Measurements from ENCODE around the gene L3MBTL1. TPM values are rescaled to one million over a fixed set of nuclear protein-coding genes. Genes with fewer than 3 reads are reported as not detected.

The L3MBTL1 gene
- total RNA-seq, 4 donors from 2014 or later = 10.9 to 152 (median 23.1) TPM

DNA sequence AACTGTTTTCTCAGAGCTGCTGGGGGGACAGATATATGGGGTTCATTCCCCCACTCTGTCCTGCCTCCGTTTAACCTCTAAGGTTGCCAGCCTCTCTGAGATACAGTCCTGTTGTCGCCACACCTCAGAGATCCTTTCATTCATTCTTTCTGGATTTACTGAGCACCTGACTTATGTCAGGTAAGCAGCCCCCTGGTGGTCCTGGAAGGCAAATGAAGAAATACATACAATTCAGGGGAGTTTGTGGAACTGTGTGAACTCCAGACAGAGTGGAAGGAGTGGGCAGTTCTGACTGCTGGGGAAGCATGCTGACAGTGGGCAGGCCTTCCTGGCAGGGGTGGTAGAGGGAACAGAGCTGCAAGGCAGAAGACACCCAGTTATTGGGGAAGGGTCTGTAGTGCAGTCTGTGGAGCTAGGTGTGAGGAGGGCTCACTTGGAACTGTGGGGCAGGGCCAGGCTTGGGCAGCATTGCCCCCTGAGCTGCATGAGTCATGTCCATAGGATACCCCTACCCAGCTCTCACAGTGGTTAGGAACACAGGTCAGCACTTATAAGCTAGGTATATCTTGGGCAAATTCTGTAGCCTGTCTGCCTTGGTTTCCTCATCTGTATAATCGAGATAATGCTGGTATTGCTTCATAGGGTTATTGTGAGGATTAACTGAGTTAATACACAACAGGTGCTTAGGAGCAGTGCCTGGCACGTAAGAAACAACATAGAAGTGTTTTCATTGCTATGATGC lies 38.5 kb downstream of the L3MBTL1 start:
- H3K4me1 ChIP-seq = peaks cover 0 to 12% (median 5%) of the 10 kb centered on the region in 4 donors
- no peak overlapping the region for H3K4me3 ChIP-seq
- H3K9me3 ChIP-seq = no peaks in the 10 kb centered on the region
- no peaks in the 10 kb centered on the region for H3K36me3 ChIP-seq
- in situ Hi-C loops (cut with MboI; ENCODE audit: low pct_ligation_motif_present in 1 of 4, low pct_unique_long_range_greater_than_20kb in 1 of 4, low sequenced_read_pairs in 3 of 4) = loop anchor here in 1 of 4 donors (25.0 kb wide), 1 partner anchor 541 kb away; no protein-coding TSS in a partner anchor
- no peak for DNase-seq
- intact Hi-C loops (cut with DNase I; ENCODE audit: low total_unique reads) = no loop called here
- WGBS, 2 donors (ENCODE audit: low coverage in 1 of 2) = 79 to 89% methylated on average over 4 of the region's 4 CpGs
- no peaks in the 10 kb centered on the region for H3K27me3 ChIP-seq
- no peak overlapping the region for H3K27ac ChIP-seq
- TF ChIP-seq, protein P1, sequence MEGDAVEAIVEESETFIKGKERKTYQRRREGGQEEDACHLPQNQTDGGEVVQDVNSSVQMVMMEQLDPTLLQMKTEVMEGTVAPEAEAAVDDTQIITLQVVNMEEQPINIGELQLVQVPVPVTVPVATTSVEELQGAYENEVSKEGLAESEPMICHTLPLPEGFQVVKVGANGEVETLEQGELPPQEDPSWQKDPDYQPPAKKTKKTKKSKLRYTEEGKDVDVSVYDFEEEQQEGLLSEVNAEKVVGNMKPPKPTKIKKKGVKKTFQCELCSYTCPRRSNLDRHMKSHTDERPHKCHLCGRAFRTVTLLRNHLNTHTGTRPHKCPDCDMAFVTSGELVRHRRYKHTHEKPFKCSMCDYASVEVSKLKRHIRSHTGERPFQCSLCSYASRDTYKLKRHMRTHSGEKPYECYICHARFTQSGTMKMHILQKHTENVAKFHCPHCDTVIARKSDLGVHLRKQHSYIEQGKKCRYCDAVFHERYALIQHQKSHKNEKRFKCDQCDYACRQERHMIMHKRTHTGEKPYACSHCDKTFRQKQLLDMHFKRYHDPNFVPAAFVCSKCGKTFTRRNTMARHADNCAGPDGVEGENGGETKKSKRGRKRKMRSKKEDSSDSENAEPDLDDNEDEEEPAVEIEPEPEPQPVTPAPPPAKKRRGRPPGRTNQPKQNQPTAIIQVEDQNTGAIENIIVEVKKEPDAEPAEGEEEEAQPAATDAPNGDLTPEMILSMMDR (IDR thresholded peaks at IDR 0.05) = no peak
- TF ChIP-seq POLR2AphosphoS5 (IDR thresholded peaks at IDR 0.05) = no peak
- no peak for TF ChIP-seq EP300 (IDR thresholded peaks at IDR 0.05; ENCODE audit: low read depth)
- no peak for TF ChIP-seq POLR2A (IDR thresholded peaks at IDR 0.05)

DNA sequence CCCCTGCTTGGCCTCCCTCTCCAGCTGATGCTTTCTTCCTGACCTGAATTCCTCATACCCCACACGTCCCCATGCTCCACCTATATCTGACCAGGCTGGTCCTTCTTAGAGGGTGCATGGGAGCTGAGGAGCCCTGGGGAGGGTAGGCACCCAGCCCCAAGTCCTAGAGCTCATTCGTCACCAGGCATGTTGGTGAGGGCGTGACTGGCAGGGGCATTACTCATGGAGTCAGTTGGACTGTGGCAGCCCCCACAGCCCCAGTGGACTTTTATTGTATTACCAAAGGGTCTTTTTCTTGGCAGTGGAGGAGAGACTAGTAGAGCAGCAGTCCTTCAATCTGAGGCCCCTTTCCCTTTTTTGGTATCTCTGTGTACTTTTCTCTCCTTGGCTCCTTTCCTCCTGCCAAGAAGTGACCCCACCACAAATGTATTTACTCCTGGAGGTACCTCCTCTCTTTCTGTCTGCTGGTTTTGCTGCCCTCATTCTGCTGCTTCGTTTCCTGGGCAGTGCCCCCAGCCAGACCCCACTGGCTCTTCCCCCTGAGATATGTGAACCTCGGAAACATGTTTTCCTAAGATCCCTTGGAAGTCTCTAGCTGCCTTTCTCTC lies 40.9 kb downstream of the L3MBTL1 start:
- DNase-seq = no peak
- no peaks in the 10 kb centered on the region for H3K36me3 ChIP-seq
- H3K27ac ChIP-seq = no peak overlapping the region
- no peaks in the 10 kb centered on the region for H3K9me3 ChIP-seq
- TF ChIP-seq, protein P1 (IDR thresholded peaks at IDR 0.05) = no peak
- TF ChIP-seq EP300 (IDR thresholded peaks at IDR 0.05; ENCODE audit: low read depth) = no peak
- no peak for TF ChIP-seq POLR2A (IDR thresholded peaks at IDR 0.05)
- TF ChIP-seq POLR2AphosphoS5 (IDR thresholded peaks at IDR 0.05) = no peak
- in situ Hi-C loops (cut with MboI; ENCODE audit: low pct_ligation_motif_present in 1 of 4, low pct_unique_long_range_greater_than_20kb in 1 of 4, low sequenced_read_pairs in 3 of 4) (loop anchor here in 1 of 4 donors (25.0 kb wide), 1 partner anchor 539 kb away; no protein-coding TSS in a partner anchor), intact Hi-C loops (cut with DNase I; ENCODE audit: low total_unique reads) (no loop called here)
- no peak overlapping the region for H3K4me3 ChIP-seq
- H3K27me3 ChIP-seq = no peaks in the 10 kb centered on the region
- H3K4me1 ChIP-seq = peaks cover 0 to 17% (median 5%) of the 10 kb centered on the region in 4 donors
- WGBS, 2 donors (ENCODE audit: low coverage in 1 of 2) = 70 to 83% methylated on average over 2 to 5 of the region's 5 CpGs

DNA sequence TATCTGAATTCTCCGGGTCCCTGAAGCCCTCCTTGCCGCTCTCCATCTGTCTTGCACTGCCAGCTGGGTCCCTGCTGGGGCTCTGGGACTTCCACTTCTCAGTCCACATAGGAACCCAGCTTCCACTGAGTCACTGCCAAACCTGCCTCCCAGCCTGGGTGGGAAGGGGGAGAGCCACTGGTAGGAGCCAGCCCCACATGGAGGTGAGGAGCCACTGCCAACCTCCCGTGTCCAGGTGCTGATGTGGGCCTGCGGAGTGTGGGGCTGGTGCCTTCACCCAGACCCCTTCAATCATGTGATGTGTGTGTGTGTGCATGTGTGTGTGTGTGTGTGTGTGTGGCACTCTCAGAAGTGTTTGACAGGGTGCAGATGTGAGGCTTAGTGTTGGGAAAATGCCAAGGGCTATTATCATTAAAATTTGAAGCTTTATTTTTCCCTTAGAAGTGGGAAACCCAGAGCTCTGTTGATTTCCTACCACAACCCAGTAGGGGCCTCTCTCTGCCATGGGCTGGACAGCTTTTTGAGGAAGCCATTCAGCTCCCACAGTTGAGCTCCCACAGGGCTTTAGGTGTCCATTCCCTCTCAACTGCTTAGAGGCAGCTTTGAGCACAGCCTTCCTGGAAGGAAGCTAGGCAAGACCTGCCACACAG lies 42.0 kb downstream of the L3MBTL1 start:
- DNase-seq = no peak
- Histone ChIP-seq H3K4me1 (peaks cover 0 to 17% (median 5%) of the 10 kb centered on the region in 4 donors), H3K36me3 (no peaks in the 10 kb centered on the region), H3K4me3 (no peak overlapping the region), H3K27me3 (no peaks in the 10 kb centered on the region), H3K9me3 (no peaks in the 10 kb centered on the region), H3K27ac (peak overlapping the region in 1 of 4 donors; percentile 34)
- TF ChIP-seq POLR2A (IDR thresholded peaks at IDR 0.05) = no peak
- no peak for TF ChIP-seq POLR2AphosphoS5 (IDR thresholded peaks at IDR 0.05)
- TF ChIP-seq, protein P1 (IDR thresholded peaks at IDR 0.05) = no peak
- no peak for TF ChIP-seq EP300 (IDR thresholded peaks at IDR 0.05; ENCODE audit: low read depth)
- intact Hi-C loops (cut with DNase I; ENCODE audit: low total_unique reads) (no loop called here), in situ Hi-C loops (cut with MboI; ENCODE audit: low pct_ligation_motif_present in 1 of 4, low pct_unique_long_range_greater_than_20kb in 1 of 4, low sequenced_read_pairs in 3 of 4) (loop anchor here in 1 of 4 donors (25.0 kb wide), 1 partner anchor 538 kb away; no protein-coding TSS in a partner anchor)
- 97% methylated on average over 3 of the region's 4 CpGs; no CpG with 5 or more reads in 1 of the 2 donors for WGBS, 2 donors (ENCODE audit: low coverage in 1 of 2)

DNA sequence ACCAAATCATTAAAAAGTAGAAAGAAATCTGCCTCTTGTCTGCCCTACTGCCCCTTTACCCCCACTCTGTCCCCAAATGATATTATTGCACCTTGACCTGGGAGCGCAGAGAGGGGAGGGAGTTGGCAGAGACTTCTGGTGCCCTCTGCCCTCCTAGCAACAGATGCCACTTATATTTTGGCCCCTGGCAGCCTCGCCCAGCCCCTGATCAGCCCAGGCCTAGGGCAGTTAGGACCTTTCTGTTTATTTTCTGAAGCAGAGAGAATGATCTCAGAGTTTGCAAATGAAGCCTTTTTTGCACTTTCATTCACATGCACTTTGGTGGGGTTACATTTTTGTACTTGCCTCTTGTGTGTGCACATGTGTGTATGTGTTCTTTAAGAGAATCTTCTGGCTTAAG lies 43.0 kb downstream of the L3MBTL1 start:
- Histone ChIP-seq H3K36me3 (no peaks in the 10 kb centered on the region), H3K27ac (peak overlapping the region; percentile 21 to 34 (median 27)), H3K4me1 (peaks cover 0 to 19% (median 5%) of the 10 kb centered on the region in 4 donors), H3K27me3 (no peaks in the 10 kb centered on the region), H3K4me3 (no peak overlapping the region), H3K9me3 (no peaks in the 10 kb centered on the region)
- TF ChIP-seq POLR2AphosphoS5 (IDR thresholded peaks at IDR 0.05) = no peak
- TF ChIP-seq EP300 (IDR thresholded peaks at IDR 0.05; ENCODE audit: low read depth) = no peak
- TF ChIP-seq, protein P1 (IDR thresholded peaks at IDR 0.05) = no peak
- no peak for TF ChIP-seq POLR2A (IDR thresholded peaks at IDR 0.05)
- intact Hi-C loops (cut with DNase I; ENCODE audit: low total_unique reads) (no loop called here), in situ Hi-C loops (cut with MboI; ENCODE audit: low pct_ligation_motif_present in 1 of 4, low pct_unique_long_range_greater_than_20kb in 1 of 4, low sequenced_read_pairs in 3 of 4) (no loop called here)
- DNase-seq = peak; percentile 37
- WGBS, 2 donors (ENCODE audit: low coverage in 1 of 2) = 61 to 80% methylated on average over 1 to 2 of the region's 2 CpGs
